Lung microvascular endothelial cell (primary cell): ENCODE results near the gene ADORA1. TPM values are rescaled to one million over a fixed set of nuclear protein-coding genes. Genes with fewer than 3 reads are reported as not detected.

Source experiments
- DNase-seq, 2 donors: peaks; one replicate each; pipeline versions ENCODE4 v3.0.0 to v3.0.0-alpha.2; 2010; ENCODE audit warnings: low read depth in 2 of 2
- total RNA-seq: library from RNA; depleted of rRNA; stranded (reverse); fragments of >200 nt; gene quantifications from 2 replicates; pipeline ENCODE4 v1.2.1, GENCODE V29; 2014

Gene ADORA1
- not detected in 2 replicates for total RNA-seq

- DNase-seq = peak; percentile 10 to 11
Measured at GRCh38 chr1:203127666-203128430, at the start of gene ADORA1. Gene ADORA1, plus strand, starts transcription at chr1:203127726. Its CDS starts 1,116 bp downstream, at chr1:203128842.

DNA sequence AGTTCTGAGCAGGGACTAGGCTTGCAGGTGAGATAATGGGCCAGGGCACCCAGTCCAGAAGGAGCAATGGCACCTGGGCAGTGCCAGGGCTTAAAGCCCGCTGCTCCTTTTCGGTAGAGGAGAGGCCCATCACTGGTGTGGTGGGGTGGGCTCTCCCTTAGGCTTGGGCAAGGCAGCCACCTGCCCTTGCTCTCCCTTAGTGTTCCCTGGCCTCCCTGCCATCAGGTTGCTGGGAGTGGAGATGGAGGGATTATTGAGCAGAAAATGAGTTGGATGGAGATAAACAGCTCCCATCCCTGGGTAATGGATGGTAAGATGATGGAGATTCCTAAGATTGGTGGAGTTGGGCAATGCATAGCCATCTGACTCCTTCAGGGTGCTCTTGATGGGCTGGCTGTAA lies 49.6 kb upstream of the ADORA1 start:
- DNase-seq = no peak

DNA sequence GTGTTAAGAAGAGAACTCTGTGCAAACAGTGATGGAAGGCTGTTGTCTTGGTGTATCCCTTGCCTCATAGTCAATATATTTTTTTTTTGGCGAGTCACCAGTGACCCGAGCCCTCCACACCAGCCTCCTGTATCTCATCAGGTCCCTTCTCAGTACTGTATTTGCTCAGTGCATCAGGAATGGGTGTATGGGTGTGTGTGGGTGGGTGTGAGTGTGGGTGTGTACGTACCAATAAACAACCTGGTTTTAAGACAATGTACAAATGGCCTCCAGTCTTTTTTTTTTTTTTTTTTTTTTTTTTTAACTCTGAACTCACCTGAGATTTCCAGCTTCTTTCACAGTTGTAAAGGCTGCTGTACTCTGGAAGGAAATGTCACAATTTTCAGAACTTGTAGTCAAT lies 49.0 kb upstream of the ADORA1 start:
- DNase-seq = no peak

- no peak for DNase-seq
Measured at GRCh38 chr1:203080456-203080855, 47.1 kb upstream of the ADORA1 start.

GRCh38 chr1:203081465-203082230 lies 45.9 kb upstream of the ADORA1 start:
- no peak for DNase-seq

DNA sequence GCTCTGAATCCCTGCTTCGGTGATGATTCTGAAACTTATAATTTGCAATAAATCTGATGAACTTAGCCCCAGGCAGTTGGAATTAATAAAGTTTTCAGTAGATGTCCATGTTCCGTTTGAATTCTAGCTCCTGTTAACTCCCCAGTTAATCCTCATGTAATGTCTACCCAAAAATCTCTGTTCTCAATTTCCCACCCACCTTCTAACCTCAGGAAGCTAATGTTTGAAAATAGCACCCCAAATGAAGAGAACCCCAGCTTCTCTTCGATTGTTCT lies 45.4 kb upstream of the ADORA1 start:
- DNase-seq = no peak

- DNase-seq = no peak
Measured at GRCh38 chr1:203082571-203083462, 44.7 kb upstream of the ADORA1 start.

DNA sequence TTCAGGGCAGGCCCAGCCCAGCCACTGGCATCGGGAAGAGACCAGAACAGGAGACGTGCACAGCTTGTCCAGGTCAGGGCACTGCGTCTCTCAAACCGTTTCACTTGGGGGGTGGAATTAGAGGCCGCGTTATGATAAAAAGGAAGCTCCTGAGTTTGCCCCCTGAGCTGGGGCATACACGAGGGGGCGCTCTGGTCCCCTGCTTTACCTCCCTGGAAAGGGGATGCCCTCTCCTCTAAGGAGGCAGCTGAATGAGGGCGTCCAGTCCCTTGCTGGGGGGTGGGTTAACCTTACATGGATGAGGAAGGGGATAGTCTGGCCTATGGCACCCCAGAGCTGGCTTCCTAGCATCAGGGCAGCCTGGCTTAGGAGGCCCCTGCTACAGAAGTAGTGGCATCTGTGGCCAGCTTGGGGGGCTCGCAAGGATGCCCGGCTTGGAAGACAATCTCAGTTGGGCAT lies 44.0 kb upstream of the ADORA1 start:
- no peak for DNase-seq

DNA sequence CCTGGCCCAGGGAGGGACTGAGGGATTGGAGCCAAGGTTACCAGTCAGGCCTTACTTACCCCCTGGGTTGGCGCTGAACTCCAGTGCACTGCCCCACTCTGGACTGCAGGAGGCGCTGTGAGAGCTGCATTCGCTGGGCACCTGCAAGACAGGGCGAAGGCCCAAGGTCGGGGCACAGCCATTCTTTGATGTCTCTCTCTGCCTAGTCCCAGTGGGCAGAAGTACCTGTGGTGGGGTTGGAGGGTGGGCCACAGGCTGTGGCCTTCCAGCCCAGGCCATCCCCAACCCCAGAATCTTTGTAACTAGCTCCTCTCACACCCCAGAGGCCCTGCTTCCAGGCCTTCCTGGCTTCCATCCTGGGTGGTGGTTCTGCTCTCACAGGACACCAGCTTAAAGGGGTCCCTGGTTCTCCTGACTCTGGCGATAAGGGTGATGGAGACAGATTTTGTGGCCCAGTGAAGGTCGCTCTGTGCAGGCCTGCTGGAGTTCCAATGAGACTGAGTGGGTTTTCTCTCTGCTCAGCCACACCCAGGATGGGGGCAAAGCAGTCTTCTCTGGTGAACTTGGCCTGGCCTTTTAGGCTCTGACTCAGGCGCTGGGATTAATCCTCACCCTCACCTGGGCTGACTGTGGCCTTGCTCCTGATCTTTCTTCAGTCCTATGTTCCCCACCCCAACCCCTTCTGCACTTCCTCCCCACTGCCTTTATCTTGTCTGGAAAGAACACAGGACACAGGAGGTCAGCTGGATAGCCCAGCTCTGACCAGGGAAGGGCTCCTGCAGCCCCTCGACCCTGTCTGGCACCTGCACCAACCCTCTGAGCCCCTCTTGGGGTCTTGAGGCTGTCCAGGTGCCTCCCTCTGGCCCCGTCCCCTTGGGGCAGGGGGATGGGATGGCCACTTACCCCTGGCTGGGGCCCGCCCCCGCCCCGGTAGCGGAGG lies 42.7 kb upstream of the ADORA1 start:
- peak; percentile 10 to 20 for DNase-seq

DNA sequence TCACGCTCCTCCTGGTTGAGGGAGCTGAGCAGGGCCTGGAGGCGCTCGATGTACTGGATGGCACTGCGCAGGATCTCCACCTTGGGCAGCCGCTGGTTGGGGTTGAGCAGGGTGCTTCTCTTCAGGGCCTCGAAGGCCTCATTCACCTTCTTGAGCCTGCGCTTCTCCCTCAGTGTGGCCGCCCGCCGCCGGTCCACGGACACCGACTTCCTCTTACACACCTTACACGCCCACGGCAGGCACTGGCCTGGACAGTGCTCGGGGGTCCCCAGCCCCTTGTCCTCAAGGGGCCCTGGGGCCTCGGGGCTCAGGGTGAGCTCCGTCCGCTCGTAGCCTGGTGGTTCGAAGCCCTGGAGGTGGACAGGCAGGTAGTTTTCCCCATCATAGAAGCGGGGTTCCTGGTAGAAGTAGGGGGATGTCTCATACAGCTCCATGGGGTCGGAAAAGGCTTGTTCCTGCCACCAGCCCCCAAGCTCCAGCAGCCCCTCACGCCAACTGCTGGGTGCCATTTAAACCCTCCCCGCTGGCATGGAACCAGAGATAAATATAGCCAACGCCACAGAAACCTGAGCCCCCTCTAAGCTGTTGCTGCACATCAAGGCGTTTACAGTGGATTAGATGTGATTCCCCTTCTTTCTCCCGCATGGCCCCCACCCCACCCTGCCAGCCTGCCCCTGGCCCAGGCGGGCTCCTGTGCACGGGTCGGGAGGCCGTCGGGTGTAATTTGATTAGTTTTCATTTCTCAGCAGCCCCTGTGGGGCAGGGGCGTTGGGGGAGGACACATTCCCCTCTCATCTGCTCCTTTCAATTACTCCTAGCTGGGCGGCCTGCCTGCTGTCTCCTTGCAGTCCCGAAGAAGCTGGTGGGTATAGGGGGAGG lies 41.8 kb upstream of the ADORA1 start, which contains the start of gene MYOG:
TSS of gene MYOG (minus strand) at position 485 of the 879 bp plus-strand sequence. CDS start at position 434, 51 bp downstream.
- no peak for DNase-seq

- no peak for DNase-seq
Measured at GRCh38 chr1:203086992-203087763, 40.3 kb upstream of the ADORA1 start.

DNA sequence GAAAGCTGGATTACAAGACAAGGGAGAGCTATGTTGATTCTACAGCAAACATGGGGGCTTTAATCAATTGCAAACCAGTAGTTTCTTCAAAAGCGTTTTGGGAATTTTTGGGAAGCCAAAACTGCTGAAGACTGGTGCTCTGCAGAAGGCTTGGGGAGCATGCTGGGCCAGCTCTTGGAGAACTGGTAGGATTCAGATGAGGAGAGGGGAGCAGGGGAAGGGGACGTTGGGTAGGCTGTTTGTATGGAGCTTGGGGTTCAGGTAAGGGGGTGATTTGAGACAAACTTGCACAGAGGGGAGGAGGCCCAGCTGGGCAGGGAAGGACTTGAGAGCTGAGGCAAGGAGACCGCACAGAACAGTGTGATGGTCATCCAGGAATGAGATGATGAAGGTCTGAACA lies 39.1 kb upstream of the ADORA1 start:
- no peak for DNase-seq

DNA sequence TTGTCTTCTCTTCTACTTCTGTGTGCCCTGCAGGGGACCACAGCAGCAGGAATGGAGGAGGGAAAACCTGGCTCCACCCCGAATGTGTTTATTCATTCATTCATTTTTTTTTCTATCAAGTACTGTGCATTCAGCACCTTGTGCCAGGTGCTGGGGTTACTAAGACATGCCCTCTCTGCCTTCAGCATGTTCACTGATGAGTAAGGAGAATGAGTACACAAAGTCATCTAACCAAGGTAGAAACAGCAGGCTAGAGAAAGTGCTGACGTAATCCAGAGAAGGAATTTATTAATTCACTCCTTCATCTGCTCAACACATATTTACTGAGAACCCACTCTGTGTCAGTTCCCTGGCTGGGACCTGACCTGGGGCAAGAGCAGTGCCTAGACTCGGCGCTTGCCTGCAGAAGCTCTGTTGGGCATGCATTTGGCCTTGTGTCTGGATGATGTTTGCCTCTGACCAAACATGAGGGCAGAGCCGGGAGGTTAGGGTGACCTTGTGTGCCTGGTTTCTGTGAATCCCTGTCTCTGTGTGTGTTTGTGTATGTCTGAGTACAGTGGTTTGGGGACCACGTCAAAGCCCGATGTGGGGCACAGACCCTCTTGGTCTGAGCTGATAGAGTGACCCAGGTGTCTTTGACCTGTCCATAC lies 38.4 kb upstream of the ADORA1 start:
- no peak for DNase-seq

DNA sequence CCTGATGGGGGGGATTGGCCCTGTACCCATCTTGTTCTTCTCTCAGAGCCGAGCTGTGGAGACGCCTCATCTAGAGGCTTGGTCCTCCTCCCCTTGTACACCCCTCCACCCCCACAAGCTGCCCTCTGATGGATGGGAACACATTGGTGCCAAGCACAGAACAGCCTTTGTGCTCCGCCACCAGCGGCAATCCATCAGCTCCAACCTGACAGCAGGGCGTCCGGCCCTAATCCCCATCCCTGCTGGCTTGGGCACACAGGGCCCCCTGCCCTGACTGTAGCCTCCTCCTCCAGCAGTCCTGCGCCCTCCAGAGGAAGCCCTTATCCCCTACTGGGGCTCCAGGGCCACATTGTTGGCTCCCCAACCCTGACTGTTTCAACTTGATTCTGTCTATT lies 37.9 kb upstream of the ADORA1 start:
- DNase-seq = no peak

DNA sequence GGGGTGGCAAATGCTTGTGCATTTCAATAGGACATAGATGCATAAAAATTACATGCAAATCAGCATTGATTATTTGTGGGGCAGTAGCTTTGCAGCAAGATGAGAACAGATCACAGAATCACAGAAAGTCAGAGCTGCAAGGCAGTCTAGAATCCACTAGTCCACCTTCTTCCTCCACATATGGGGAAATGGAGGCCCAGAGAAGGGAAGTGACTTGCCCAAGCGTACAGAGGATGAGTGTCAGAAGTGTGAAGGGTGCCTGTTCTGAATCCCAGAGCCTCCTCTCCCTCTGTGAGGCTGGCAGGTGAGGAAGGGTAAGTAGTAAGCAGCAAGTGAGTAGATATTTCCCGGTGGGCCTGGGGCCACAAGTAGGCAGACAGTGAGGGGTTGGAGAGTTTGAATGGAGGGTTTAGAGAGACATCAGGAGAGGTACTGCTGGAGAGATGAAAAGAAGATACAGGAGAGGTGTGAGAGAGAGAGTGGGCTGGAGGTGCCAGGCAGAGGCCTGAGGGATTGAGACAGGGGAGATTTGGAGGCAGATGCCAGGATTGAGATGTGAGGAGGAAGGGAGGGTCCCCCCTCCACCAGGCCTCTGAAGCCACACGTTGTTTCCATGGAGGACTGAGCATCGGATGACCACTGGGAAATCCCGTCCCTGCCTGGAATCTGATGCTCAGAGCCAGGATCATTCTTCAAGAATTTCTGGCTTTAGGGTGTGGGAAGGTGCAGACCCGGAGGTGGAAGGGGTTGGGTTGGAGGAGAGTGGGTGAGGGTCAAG lies 36.9 kb upstream of the ADORA1 start:
- no peak for DNase-seq

DNA sequence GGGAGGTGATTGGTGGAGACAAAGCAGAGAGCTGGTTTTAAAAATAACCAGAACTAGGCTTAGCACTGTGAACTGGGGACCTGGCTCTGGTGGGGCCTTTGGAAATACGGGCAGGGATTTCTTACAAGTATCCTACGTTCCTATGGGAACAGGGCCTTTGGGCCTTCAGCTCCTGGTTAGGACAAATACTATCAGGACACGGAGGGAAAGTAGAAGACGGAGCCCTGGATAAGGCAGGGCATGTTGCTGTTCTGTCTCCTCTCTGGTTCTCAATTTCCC lies 36.4 kb upstream of the ADORA1 start:
- no peak for DNase-seq

DNA sequence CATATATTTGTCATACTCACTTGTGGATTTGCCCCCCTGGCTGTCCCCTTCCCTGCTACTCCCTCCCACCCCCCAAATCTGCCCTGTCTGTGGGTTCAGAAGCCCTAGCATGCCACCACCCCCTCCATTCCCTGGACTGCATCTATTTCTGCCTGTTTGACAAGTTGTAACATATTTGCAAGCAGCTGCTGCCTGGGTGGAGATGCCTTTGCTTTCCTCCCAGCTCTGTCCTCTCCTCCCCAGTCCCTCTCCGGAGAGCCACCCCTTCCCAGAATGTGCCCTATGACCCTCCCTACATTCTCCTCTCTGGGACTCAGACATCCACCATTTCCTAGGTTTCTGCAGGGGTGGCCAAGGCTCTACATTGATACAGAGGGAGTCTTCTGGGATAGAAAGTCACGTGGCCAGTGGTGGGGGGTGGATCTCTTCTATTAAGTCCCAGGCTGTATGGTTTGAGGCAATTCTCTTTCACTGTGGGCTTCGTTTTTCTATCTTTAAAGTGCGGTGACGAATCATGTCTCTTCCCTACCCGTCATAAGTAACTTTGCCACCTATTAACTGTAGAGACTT lies 35.7 kb upstream of the ADORA1 start:
- DNase-seq = no peak
